HEK293T (cell line): ENCODE data around the gene PPARA.

Experiments used
- CTCF ChIA-PET: fragments of 350-600 bp; formaldehyde crosslinking; extraction: SDS; loops from one replicate; lab custom pipeline; 2021; ENCODE audit warnings: antibody characterized with exemption, inconsistent platforms; lab: Yijun Ruan, JAX
- POLR2A ChIA-PET: fragments of 350-600 bp; formaldehyde crosslinking; extraction: SDS; loops from one replicate; lab custom pipeline; 2020; ENCODE audit warnings: antibody characterized with exemption, inconsistent platforms; lab: Yijun Ruan, JAX
- DNase-seq: peaks from one replicate; pipeline ENCODE4 v3.0.0; 2012; ENCODE audit warnings: mixed read lengths; ENCODE audit errors: extremely low spot score
- ARNT ChIP-seq: fragments of 450-650 bp; IDR thresholded peaks from 2 replicates; pipeline ENCODE4 v1.6.1; 2017; ENCODE audit warnings: mild to moderate bottlenecking
- BHLHE40 ChIP-seq: fragments of 450-650 bp; IDR thresholded peaks from 2 replicates; pipeline ENCODE4 v1.6.1; 2016; ENCODE audit warnings: mild to moderate bottlenecking, moderate library complexity, borderline replicate concordance
- CTBP1 ChIP-seq: fragments of 450-650 bp; IDR thresholded peaks from 2 replicates; pipeline ENCODE4 v1.6.1; 2016; ENCODE audit warnings: borderline replicate concordance
- ELF4 ChIP-seq: fragments of 450-650 bp; IDR thresholded peaks from 2 replicates; pipeline ENCODE4 v1.6.1; 2017; ENCODE audit warnings: antibody characterized with exemption
- FOXA1 ChIP-seq: fragments of 450-650 bp; IDR thresholded peaks from 2 replicates; pipeline ENCODE4 v1.6.1; 2016; ENCODE audit warnings: mild to moderate bottlenecking
- FOXK2 ChIP-seq: fragments of 450-650 bp; IDR thresholded peaks from 2 replicates; pipeline ENCODE4 v1.6.1; 2016; ENCODE audit warnings: mild to moderate bottlenecking
- FOXM1 ChIP-seq: fragments of 450-650 bp; IDR thresholded peaks from 2 replicates; pipeline ENCODE4 v1.6.1; 2017; ENCODE audit warnings: mild to moderate bottlenecking, borderline replicate concordance
- HDGF ChIP-seq: fragments of 450-650 bp; IDR thresholded peaks from 2 replicates; pipeline ENCODE4 v1.6.1; 2017; ENCODE audit warnings: antibody characterized with exemption, borderline replicate concordance
- L3MBTL2 ChIP-seq: fragments of 450-650 bp; conservative IDR thresholded peaks from 2 replicates; pipeline ENCODE4 v1.6.1; 2016; ENCODE audit warnings: mild to moderate bottlenecking
- LEF1 ChIP-seq: fragments of 450-650 bp; IDR thresholded peaks from 2 replicates; pipeline ENCODE4 v1.6.1; 2017; ENCODE audit warnings: mild to moderate bottlenecking, borderline replicate concordance
- NFRKB ChIP-seq: fragments of 450-650 bp; IDR thresholded peaks from 2 replicates; pipeline ENCODE4 v1.6.1; 2016; ENCODE audit warnings: mild to moderate bottlenecking, moderate library complexity
- SP1 ChIP-seq: fragments of 450-650 bp; IDR thresholded peaks from 2 replicates; pipeline ENCODE4 v1.6.1; 2017
- SUZ12 ChIP-seq: fragments of 450-650 bp; IDR thresholded peaks from 2 replicates; pipeline ENCODE4 v1.6.1; 2016; ENCODE audit warnings: mild to moderate bottlenecking
- TARDBP ChIP-seq: fragments of 450-650 bp; IDR thresholded peaks from 2 replicates; pipeline ENCODE4 v1.6.1; 2016
- ZNF384 ChIP-seq: fragments of 450-650 bp; IDR thresholded peaks from 2 replicates; pipeline ENCODE4 v1.6.1; 2016
- TF ChIP-seq, protein P1 (sequence below): fragments of 450-650 bp; IDR thresholded peaks from 2 replicates; pipeline ENCODE4 v1.6.1; 2016

The PPARA gene

GRCh38 chr22:46147061-46147460 is 3.3 kb upstream of the PPARA start:
- CTCF ChIA-PET: interaction anchor here (1.5 kb wide), 2 partner anchors 25 to 30 kb away, joined by 3 read pairs; no protein-coding TSS in a partner anchor
- POLR2A ChIA-PET: no interaction called here
- no peak for DNase-seq
- no peak for TF ChIP-seq NFRKB
- no peak for TF ChIP-seq FOXK2
- no peak for TF ChIP-seq LEF1
- TF ChIP-seq, protein P1, sequence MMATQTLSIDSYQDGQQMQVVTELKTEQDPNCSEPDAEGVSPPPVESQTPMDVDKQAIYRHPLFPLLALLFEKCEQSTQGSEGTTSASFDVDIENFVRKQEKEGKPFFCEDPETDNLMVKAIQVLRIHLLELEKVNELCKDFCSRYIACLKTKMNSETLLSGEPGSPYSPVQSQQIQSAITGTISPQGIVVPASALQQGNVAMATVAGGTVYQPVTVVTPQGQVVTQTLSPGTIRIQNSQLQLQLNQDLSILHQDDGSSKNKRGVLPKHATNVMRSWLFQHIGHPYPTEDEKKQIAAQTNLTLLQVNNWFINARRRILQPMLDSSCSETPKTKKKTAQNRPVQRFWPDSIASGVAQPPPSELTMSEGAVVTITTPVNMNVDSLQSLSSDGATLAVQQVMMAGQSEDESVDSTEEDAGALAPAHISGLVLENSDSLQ: no peak
- no peak for TF ChIP-seq L3MBTL2
- no peak for TF ChIP-seq ELF4
- no peak for TF ChIP-seq BHLHE40
- no peak for TF ChIP-seq SP1
- TF ChIP-seq ZNF384: no peak
- TF ChIP-seq TARDBP: no peak
- TF ChIP-seq SUZ12: no peak
- no peak for TF ChIP-seq FOXA1
- no peak for TF ChIP-seq ARNT
- TF ChIP-seq HDGF: no peak
- TF ChIP-seq FOXM1: no peak
- TF ChIP-seq CTBP1: no peak

DNA sequence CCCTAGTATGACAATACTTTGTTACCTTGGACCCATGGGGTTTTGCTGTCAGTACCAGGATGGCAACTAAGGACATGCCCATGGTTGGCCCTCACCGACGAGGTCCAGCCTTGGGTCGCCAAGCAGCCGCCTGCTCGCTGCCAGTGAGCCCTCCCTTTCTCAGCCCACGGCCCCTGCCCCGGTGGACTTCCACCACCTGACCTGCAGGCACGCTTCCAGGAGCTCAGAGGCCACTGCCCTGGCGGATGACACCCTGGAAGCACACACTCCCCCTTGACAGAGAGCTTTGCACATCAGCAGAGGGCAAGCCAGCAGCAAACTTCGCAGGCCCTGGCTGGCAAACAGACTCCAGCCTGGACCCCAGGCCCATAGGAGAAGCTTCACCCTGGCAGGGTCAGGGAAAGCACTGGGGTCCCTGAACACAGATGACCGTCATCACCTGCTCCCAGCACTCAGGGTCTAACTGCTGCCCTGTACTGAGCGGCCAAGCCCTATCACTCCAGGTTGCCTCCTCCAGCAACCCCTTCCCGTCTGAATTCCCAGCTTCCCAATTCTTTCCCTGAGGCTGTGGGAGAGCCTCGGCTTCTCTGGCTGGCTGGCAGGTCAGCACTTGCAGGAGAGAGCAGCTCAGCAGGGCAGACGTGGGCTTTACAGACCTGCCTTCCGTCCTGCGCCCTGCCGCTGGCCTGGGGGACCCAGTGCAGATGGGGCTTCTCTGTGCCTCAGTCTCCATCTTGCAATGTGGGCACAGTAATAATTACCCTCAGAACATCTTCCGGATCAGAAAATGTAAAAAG is 2.7 kb upstream of the PPARA start:
- ChIA-PET POLR2A (interaction anchor here (0.7 to 1.4 kb wide), 2 partner anchors 14 to 102 kb away, joined by 3 read pairs; partner anchors contain the start of gene CDPF1), CTCF (interaction anchor here (1.5 kb wide), 3 partner anchors 26 to 95 kb away, joined by 3 read pairs; no protein-coding TSS in a partner anchor)
- no peak for DNase-seq
- TF ChIP-seq FOXM1 (no peak), L3MBTL2 (no peak), ZNF384 (no peak), TARDBP (no peak), ARNT (no peak), NFRKB (no peak), LEF1 (no peak), SP1 (no peak), BHLHE40 (no peak), FOXK2 (no peak), SUZ12 (no peak), HDGF (no peak), ELF4 (no peak), FOXA1 (no peak), CTBP1 (no peak)
- TF ChIP-seq, protein P1: no peak

GRCh38 chr22:46148336-46148735 is 2.0 kb upstream of the PPARA start:
- TF ChIP-seq BHLHE40 (no peak), ARNT (no peak), SP1 (no peak), SUZ12 (no peak)
- ChIA-PET POLR2A (interaction anchor here (0.7 to 1.4 kb wide), 2 partner anchors 15 to 102 kb away, joined by 3 read pairs; partner anchors contain the start of gene CDPF1), CTCF (interaction anchor here (0.5 to 1.5 kb wide), 3 partner anchors 26 to 869 kb away, joined by 3 to 4 read pairs (median 3); no protein-coding TSS in a partner anchor)
- DNase-seq: no peak

GRCh38 chr22:46148816-46149511 is 1.4 kb upstream of the PPARA start:
- no peak for TF ChIP-seq FOXK2
- no peak for TF ChIP-seq FOXA1
- no peak for TF ChIP-seq ELF4
- no peak for TF ChIP-seq ZNF384
- no peak for TF ChIP-seq FOXM1
- no peak for TF ChIP-seq HDGF
- TF ChIP-seq TARDBP: no peak
- TF ChIP-seq SP1: no peak
- no peak for TF ChIP-seq LEF1
- TF ChIP-seq BHLHE40: no peak
- CTCF ChIA-PET: interaction anchor here (1.5 kb wide), 1 partner anchor 96 kb away, joined by 3 read pairs; no protein-coding TSS in a partner anchor
- POLR2A ChIA-PET: interaction anchor here (1.0 to 1.4 kb wide), 2 partner anchors 101 to 113 kb away, joined by 3 read pairs; partner anchors contain the start of gene CDPF1
- no peak for DNase-seq

GRCh38 chr22:46149512-46150033 is 753 bp upstream of the PPARA start:
- DNase-seq: no peak
- ChIA-PET POLR2A (interaction anchor here (1.0 kb wide), 1 partner anchor 114 kb away, joined by 3 read pairs; no protein-coding TSS in a partner anchor), CTCF (no interaction called here)
- TF ChIP-seq ELF4: no peak
- TF ChIP-seq, protein P1: no peak
- no peak for TF ChIP-seq LEF1
- no peak for TF ChIP-seq TARDBP
- TF ChIP-seq FOXM1: no peak
- no peak for TF ChIP-seq FOXA1
- no peak for TF ChIP-seq ARNT
- no peak for TF ChIP-seq BHLHE40
- no peak for TF ChIP-seq FOXK2
- TF ChIP-seq SP1: no peak
